ENCODE data around the gene ASTN1. TPM values are rescaled to one million over a fixed set of nuclear protein-coding genes. Genes with fewer than 3 reads are reported as not detected.

ASTN1 gene
- total RNA-seq, 1 experiment from 2014 or later: not detected

- in situ Hi-C loops (cut with HindIII; ENCODE audit: low pct_unique_long_range_greater_than_20kb, low sequenced_read_pairs): no loop called here
- DNase-seq (ENCODE audit: low read depth, low spot score): no peak
Observed at GRCh38 chr1:177017287-177017852, 147.1 kb downstream of the ASTN1 start.

- DNase-seq (ENCODE audit: low read depth, low spot score): no peak
- in situ Hi-C loops (cut with HindIII; ENCODE audit: low pct_unique_long_range_greater_than_20kb, low sequenced_read_pairs): no loop called here
Observed at GRCh38 chr1:177014325-177014724, 150.2 kb downstream of the ASTN1 start.

- in situ Hi-C loops (cut with HindIII; ENCODE audit: low pct_unique_long_range_greater_than_20kb, low sequenced_read_pairs): no loop called here
Observed at GRCh38 chr1:177012342-177012925, 152.1 kb downstream of the ASTN1 start.

GRCh38 chr1:177011508-177011907 is 153.0 kb downstream of the ASTN1 start:
- in situ Hi-C loops (cut with HindIII; ENCODE audit: low pct_unique_long_range_greater_than_20kb, low sequenced_read_pairs): no loop called here
- DNase-seq (ENCODE audit: low read depth, low spot score): no peak

More at GRCh38 chr1:177012342-177012925, 152.1 kb downstream of the ASTN1 start:
- DNase-seq (ENCODE audit: low read depth, low spot score): no peak

GRCh38 chr1:177010211-177010825 is 154.2 kb downstream of the ASTN1 start:
- in situ Hi-C loops (cut with HindIII; ENCODE audit: low pct_unique_long_range_greater_than_20kb, low sequenced_read_pairs): no loop called here
- DNase-seq (ENCODE audit: low read depth, low spot score): no peak

GRCh38 chr1:177008653-177009052 is 155.9 kb downstream of the ASTN1 start:
- in situ Hi-C loops (cut with HindIII; ENCODE audit: low pct_unique_long_range_greater_than_20kb, low sequenced_read_pairs): no loop called here
- no peak for DNase-seq (ENCODE audit: low read depth, low spot score)

- in situ Hi-C loops (cut with HindIII; ENCODE audit: low pct_unique_long_range_greater_than_20kb, low sequenced_read_pairs): no loop called here
- no peak for DNase-seq (ENCODE audit: low read depth, low spot score)
Observed at GRCh38 chr1:177007437-177008161, 156.9 kb downstream of the ASTN1 start.

- no peak for DNase-seq (ENCODE audit: low read depth, low spot score)
- in situ Hi-C loops (cut with HindIII; ENCODE audit: low pct_unique_long_range_greater_than_20kb, low sequenced_read_pairs): no loop called here
Observed at GRCh38 chr1:177002891-177003290, 161.6 kb downstream of the ASTN1 start.

GRCh38 chr1:177001556-177001955 is 163.0 kb downstream of the ASTN1 start:
- no peak for DNase-seq (ENCODE audit: low read depth, low spot score)

GRCh38 chr1:176998183-176998795 is 166.2 kb downstream of the ASTN1 start:
- DNase-seq (ENCODE audit: low read depth, low spot score): no peak
- in situ Hi-C loops (cut with HindIII; ENCODE audit: low pct_unique_long_range_greater_than_20kb, low sequenced_read_pairs): no loop called here

More at GRCh38 chr1:177001556-177001955, 163.0 kb downstream of the ASTN1 start:
- in situ Hi-C loops (cut with HindIII; ENCODE audit: low pct_unique_long_range_greater_than_20kb, low sequenced_read_pairs): no loop called here

GRCh38 chr1:176996456-176997090 is 167.9 kb downstream of the ASTN1 start:
- in situ Hi-C loops (cut with HindIII; ENCODE audit: low pct_unique_long_range_greater_than_20kb, low sequenced_read_pairs): no loop called here
- no peak for DNase-seq (ENCODE audit: low read depth, low spot score)

GRCh38 chr1:176994931-176995596 is 169.4 kb downstream of the ASTN1 start:
- no peak for DNase-seq (ENCODE audit: low read depth, low spot score)
- in situ Hi-C loops (cut with HindIII; ENCODE audit: low pct_unique_long_range_greater_than_20kb, low sequenced_read_pairs): no loop called here

GRCh38 chr1:176993587-176993986 is 170.9 kb downstream of the ASTN1 start:
- no peak for DNase-seq (ENCODE audit: low read depth, low spot score)
- in situ Hi-C loops (cut with HindIII; ENCODE audit: low pct_unique_long_range_greater_than_20kb, low sequenced_read_pairs): no loop called here

GRCh38 chr1:176989754-176990153 is 174.8 kb downstream of the ASTN1 start:
- in situ Hi-C loops (cut with HindIII; ENCODE audit: low pct_unique_long_range_greater_than_20kb, low sequenced_read_pairs): no loop called here
- no peak for DNase-seq (ENCODE audit: low read depth, low spot score)

- DNase-seq (ENCODE audit: low read depth, low spot score): no peak
- in situ Hi-C loops (cut with HindIII; ENCODE audit: low pct_unique_long_range_greater_than_20kb, low sequenced_read_pairs): no loop called here
Observed at GRCh38 chr1:176989023-176989422, 175.5 kb downstream of the ASTN1 start.

- DNase-seq (ENCODE audit: low read depth, low spot score): no peak
- in situ Hi-C loops (cut with HindIII; ENCODE audit: low pct_unique_long_range_greater_than_20kb, low sequenced_read_pairs): no loop called here
Observed at GRCh38 chr1:176987016-176987415, 177.5 kb downstream of the ASTN1 start.

GRCh38 chr1:176983731-176984130 is 180.8 kb downstream of the ASTN1 start:
- in situ Hi-C loops (cut with HindIII; ENCODE audit: low pct_unique_long_range_greater_than_20kb, low sequenced_read_pairs): no loop called here
- DNase-seq (ENCODE audit: low read depth, low spot score): no peak
